Esophagus muscularis mucosa (tissue), 4 donors: ENCODE measurements around the gene DIP2C. TPM values are rescaled to one million over a fixed set of nuclear protein-coding genes. Genes with fewer than 3 reads are reported as not detected.

Experiments used
- DNase-seq: peaks from one replicate; pipeline ENCODE4 v3.0.0-alpha.2; 2017; ENCODE audit errors: extremely low spot score
- H3K27ac ChIP-seq, 4 donors: fragments of 200-600 bp; sonication (generic); replicated peaks in 1 of 4; 1 replicate in 3 of 4; 2 replicates in 1 of 4; pipeline ENCODE4 v1.5.1; 2016 to 2019; ENCODE audit warnings: mild to moderate bottlenecking in 1 of 4
- H3K27me3 ChIP-seq, 4 donors: fragments of 200-600 bp; sonication (generic); one replicate each; pipeline versions ENCODE4 v1.5.1 to v1.6.0; 2016 to 2019
- H3K36me3 ChIP-seq, 4 donors: fragments of 200-600 bp; sonication (generic); one replicate each; pipeline ENCODE4 v1.5.1; 2016 to 2019
- H3K4me1 ChIP-seq, 4 donors: fragments of 200-600 bp; sonication (generic); one replicate each; pipeline ENCODE4 v1.5.1; 2016 to 2019
- H3K4me3 ChIP-seq, 4 donors: fragments of 200-600 bp; sonication (generic); 1 replicate in 2 of 4; 2 replicates in 2 of 4; pipeline ENCODE4 v1.5.1; 2016 to 2019; ENCODE audit warnings: mild to moderate bottlenecking in 4 of 4, moderate library complexity in 1 of 4
- H3K9me3 ChIP-seq, 4 donors: fragments of 200-600 bp; sonication (generic); 1 replicate in 3 of 4; 2 replicates in 1 of 4; pipeline ENCODE4 v1.5.1; 2016 to 2019
- EP300 ChIP-seq: sonication (generic); formaldehyde crosslinking; IDR thresholded peaks from one replicate; pipeline ENCODE4 v1.6.1; 2017; ENCODE audit warnings: antibody characterized with exemption
- POLR2A ChIP-seq: fragments of 450-650 bp; IDR thresholded peaks from one replicate; pipeline ENCODE4 v1.6.1; 2017; ENCODE audit warnings: antibody characterized with exemption, moderate library complexity, mild to moderate bottlenecking, low read depth
- POLR2AphosphoS5 ChIP-seq, 2 donors: sonication (generic); formaldehyde crosslinking; IDR thresholded peaks; one replicate each; pipeline ENCODE4 v1.6.1; 2017; ENCODE audit warnings: antibody characterized with exemption in 2 of 2
- WGBS: methylation state at CpG from one replicate; pipeline ENCODE4 v1.1.5; 2018; 5-methylcytosine and 5-hydroxymethylcytosine counted together
- intact Hi-C: fragments of 100-400 bp; cut with DNase I; formaldehyde crosslinking; loops from one replicate; pipeline ENCODE4 v1.15.1; 2023
- total RNA-seq, 4 donors: library from RNA; depleted of rRNA; stranded (reverse); fragments of >200 nt; gene quantifications; one replicate each; pipeline versions ENCODE4 v1.1.0 to v1.2.1, GENCODE V29; 2016
- TF ChIP-seq, protein P1 (sequence below), 3 experiments: fragments of 200-600 bp in 2 of 3; fragments of 450-650 bp in 1 of 3; sonication (generic) in 2 of 3; IDR thresholded peaks; one replicate each; pipeline ENCODE4 v1.5.1; 2017 to 2019; ENCODE audit warnings: antibody characterized with exemption in 3 of 3, mild to moderate bottlenecking in 2 of 3, moderate library complexity in 1 of 3

The DIP2C gene
- total RNA-seq, 4 donors from 2014 or later = 38.6 to 66.4 (median 55.7) TPM

GRCh38 chr10:625751-626711 lies 63.4 kb downstream of the DIP2C start:
- peak overlapping the region; percentile 24 to 32 (median 30) for H3K4me3 ChIP-seq

GRCh38 chr10:625333-625696 lies 64.2 kb downstream of the DIP2C start:
- 47% methylated on average over 12 of the region's 17 CpGs for WGBS
- TF ChIP-seq POLR2A (no peak), EP300 (no peak), POLR2AphosphoS5 (IDR thresholded peaks at IDR 0.05) (no peak)
- TF ChIP-seq, protein P1, sequence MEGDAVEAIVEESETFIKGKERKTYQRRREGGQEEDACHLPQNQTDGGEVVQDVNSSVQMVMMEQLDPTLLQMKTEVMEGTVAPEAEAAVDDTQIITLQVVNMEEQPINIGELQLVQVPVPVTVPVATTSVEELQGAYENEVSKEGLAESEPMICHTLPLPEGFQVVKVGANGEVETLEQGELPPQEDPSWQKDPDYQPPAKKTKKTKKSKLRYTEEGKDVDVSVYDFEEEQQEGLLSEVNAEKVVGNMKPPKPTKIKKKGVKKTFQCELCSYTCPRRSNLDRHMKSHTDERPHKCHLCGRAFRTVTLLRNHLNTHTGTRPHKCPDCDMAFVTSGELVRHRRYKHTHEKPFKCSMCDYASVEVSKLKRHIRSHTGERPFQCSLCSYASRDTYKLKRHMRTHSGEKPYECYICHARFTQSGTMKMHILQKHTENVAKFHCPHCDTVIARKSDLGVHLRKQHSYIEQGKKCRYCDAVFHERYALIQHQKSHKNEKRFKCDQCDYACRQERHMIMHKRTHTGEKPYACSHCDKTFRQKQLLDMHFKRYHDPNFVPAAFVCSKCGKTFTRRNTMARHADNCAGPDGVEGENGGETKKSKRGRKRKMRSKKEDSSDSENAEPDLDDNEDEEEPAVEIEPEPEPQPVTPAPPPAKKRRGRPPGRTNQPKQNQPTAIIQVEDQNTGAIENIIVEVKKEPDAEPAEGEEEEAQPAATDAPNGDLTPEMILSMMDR (IDR thresholded peaks at IDR 0.05) = no peak

More at GRCh38 chr10:625751-626711, 63.4 kb downstream of the DIP2C start:
- DNase-seq = no peak
- H3K27me3 ChIP-seq = no peaks in the 10 kb centered on the region
- intact Hi-C loops = loop anchor here (10.0 kb wide), 1 partner anchor 59 kb away; the partner anchor contains the start of gene DIP2C
- WGBS = 90% methylated on average over 17 of the region's 21 CpGs
- peaks cover 0 to 3% (median 1%) of the 10 kb centered on the region in 4 donors for H3K36me3 ChIP-seq
- H3K4me1 ChIP-seq = peaks cover 47 to 88% (median 82%) of the 10 kb centered on the region in 4 donors
- H3K9me3 ChIP-seq = no peaks in the 10 kb centered on the region
- peak overlapping the region; percentile 80 to 93 (median 88) for H3K27ac ChIP-seq
- TF ChIP-seq POLR2A (no peak), POLR2AphosphoS5 (IDR thresholded peaks at IDR 0.05) (no peak), EP300 (no peak)
- TF ChIP-seq, protein P1 (IDR thresholded peaks at IDR 0.05) = no peak

DNA sequence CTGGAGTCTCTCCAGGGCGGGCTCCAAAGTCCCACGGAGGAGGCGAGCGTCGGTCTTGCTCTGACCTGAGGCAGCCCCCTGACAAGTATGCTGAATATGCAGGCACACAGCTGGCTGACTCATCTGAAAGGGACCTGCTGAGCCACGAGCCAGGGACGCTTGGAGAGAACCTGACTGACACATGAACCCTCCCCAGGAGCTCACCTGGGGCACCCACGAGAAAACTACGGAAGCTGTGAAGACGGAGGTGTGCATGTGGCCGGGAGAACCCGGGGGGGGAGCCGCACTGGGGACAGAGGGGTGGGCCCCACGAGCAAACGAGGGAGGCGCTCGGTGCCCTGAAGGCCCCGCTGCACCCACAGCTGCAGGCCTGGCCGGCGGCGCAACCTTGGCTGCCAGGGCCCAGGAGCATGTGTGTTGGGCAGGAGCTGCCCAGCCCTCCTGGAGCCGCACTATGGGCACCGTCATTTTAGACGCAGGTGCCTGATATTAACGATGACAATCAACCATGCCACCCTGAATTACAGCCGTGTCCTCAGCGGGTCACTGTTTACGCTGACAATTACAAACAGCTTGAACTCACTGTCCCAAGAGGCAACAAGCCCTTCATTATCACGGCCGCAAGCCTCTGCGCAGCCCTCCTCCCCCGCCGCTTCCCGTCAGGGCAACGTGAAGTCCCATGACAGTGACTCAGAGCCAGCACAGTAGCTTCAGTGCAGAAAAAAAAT lies 64.7 kb downstream of the DIP2C start:
- 0% methylated on average over 1 of the region's 35 CpGs for WGBS
- intact Hi-C loops = loop anchor here (10.0 kb wide), 1 partner anchor 60 kb away; the partner anchor contains the start of gene DIP2C
- H3K4me1 ChIP-seq = peaks cover 55 to 93% (median 78%) of the 10 kb centered on the region in 4 donors
- peak overlapping the region; percentile 80 to 93 (median 88) for H3K27ac ChIP-seq
- peak overlapping the region; percentile 24 to 32 (median 30) for H3K4me3 ChIP-seq
- no peak for DNase-seq
- no peak for TF ChIP-seq POLR2A
- TF ChIP-seq EP300 = peak; percentile 86
- TF ChIP-seq POLR2AphosphoS5 (IDR thresholded peaks at IDR 0.05) = peak; percentile 78 to 84
- TF ChIP-seq, protein P1 (IDR thresholded peaks at IDR 0.05) = no peak
- no peaks in the 10 kb centered on the region for H3K9me3 ChIP-seq
- peaks cover 0 to 3% (median 1%) of the 10 kb centered on the region in 4 donors for H3K36me3 ChIP-seq
- no peaks in the 10 kb centered on the region for H3K27me3 ChIP-seq

More at GRCh38 chr10:625333-625696, 64.2 kb downstream of the DIP2C start:
- H3K36me3 ChIP-seq = peaks cover 0 to 3% (median 1%) of the 10 kb centered on the region in 4 donors
- peak overlapping the region; percentile 24 to 32 (median 30) for H3K4me3 ChIP-seq
- DNase-seq = no peak
- no peaks in the 10 kb centered on the region for H3K27me3 ChIP-seq
- intact Hi-C loops = loop anchor here (10.0 kb wide), 1 partner anchor 59 kb away; the partner anchor contains the start of gene DIP2C
- peak overlapping the region; percentile 80 to 93 (median 88) for H3K27ac ChIP-seq
- H3K4me1 ChIP-seq = peaks cover 54 to 88% (median 77%) of the 10 kb centered on the region in 4 donors
- no peaks in the 10 kb centered on the region for H3K9me3 ChIP-seq

- no peaks in the 10 kb centered on the region for H3K27me3 ChIP-seq
- intact Hi-C loops = loop anchor here (10.0 kb wide), 1 partner anchor 61 kb away; the partner anchor contains the start of gene DIP2C
Measured at GRCh38 chr10:624312-624604, 65.2 kb downstream of the DIP2C start.

More at GRCh38 chr10:624312-624604, 65.2 kb downstream of the DIP2C start:
- Histone ChIP-seq H3K27ac (peak overlapping the region; percentile 80 to 93 (median 88)), H3K36me3 (no peaks in the 10 kb centered on the region), H3K9me3 (no peaks in the 10 kb centered on the region), H3K4me1 (peaks cover 55 to 95% (median 79%) of the 10 kb centered on the region in 4 donors), H3K4me3 (peak overlapping the region in 1 of 4 donors; percentile 32)
- DNase-seq = no peak
- TF ChIP-seq, protein P1 (IDR thresholded peaks at IDR 0.05) = no peak
- TF ChIP-seq EP300 = no peak
- no peak for TF ChIP-seq POLR2A
- TF ChIP-seq POLR2AphosphoS5 (IDR thresholded peaks at IDR 0.05) = no peak
- WGBS = 70% methylated on average over 2 of the region's 8 CpGs
